C1 segment of cervical spinal cord (tissue), 14 donors: ENCODE results near the gene HOMER2.
A peak's percentile ranks its signal among the peaks of the same experiment; 100 is the strongest.
"Not testable (repeated sequence)": the region's sequence is repeated elsewhere in the genome, so short reads cannot be mapped to it uniquely, and the experiment has no call there.

ENCODE experiments used
- DNase-seq, 14 donors: peaks; one replicate each; lab custom pipeline; 2025; lab: John Stamatoyannopoulos, UW

Gene HOMER2

GRCh38 chr15:82952158-82953081 is at the start of gene HOMER2:
Gene HOMER2, minus strand, starts transcription at chr15:82952720. Its CDS starts 185 bp downstream, at chr15:82952535.
- peak in 4 of 14 donors; percentile 20 to 57 (median 32) for DNase-seq

- not testable (repeated sequence) for DNase-seq
Measured at GRCh38 chr15:83000672-83001031, 48.1 kb upstream of the HOMER2 start.

DNA sequence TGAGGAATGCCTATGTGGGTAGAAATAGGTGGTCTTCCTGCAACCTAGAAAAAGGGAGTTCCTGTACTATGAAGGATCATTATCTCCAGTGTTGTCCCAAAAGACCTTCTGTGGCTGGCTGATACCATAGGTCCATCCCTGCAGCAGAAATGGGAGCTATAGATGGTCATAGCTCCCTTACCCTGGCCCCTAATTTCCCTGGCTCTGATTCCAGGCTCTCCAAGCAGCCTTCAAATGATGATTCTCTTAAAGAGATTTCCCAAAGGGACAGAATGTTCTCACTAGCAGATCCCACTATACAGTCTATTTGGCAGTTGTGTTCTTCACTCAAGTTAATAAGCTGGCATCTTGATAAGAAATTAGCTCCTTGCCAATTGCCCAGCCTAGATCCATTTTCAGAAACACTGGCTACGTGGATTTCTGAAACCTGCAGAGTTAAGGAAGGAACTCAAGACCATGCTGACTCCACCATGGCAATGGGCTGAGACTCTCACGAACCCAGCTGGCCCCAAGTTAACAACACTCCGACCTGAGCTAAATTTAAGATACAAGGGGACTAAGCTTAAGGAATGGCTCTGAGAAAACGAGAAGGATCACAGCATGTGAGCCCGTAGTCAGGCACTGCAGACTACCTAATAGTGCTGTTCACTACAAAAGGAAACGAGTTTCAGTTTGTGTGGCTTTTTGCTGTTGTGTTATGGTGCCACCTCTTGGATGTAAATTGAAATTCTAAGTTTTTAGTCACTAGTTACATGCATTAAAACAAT is 47.6 kb upstream of the HOMER2 start:
- DNase-seq = peak in 3 of 14 donors; percentile 1 to 6 (median 4)

DNA sequence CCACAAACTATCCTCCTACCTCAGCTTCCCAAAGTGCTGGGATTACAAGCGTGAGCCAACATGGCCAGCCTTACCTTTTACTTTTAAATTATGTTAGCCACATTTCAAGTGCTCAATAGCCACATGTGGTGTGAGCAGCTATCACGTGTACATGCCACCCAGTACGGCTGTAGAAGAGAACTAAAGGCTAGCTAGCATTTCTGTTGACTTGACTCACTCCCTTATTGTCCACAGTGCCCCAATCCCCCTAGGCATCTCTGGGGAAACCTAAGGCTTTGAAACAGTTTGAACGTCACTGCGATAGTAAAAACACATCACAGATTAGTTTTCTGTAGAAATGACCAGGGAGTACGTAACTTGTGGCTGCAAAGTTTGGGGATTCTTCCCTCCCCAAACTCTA is 46.9 kb upstream of the HOMER2 start:
- DNase-seq = no peak

GRCh38 chr15:82995938-82996337 is 43.4 kb upstream of the HOMER2 start:
- no peak for DNase-seq

DNA sequence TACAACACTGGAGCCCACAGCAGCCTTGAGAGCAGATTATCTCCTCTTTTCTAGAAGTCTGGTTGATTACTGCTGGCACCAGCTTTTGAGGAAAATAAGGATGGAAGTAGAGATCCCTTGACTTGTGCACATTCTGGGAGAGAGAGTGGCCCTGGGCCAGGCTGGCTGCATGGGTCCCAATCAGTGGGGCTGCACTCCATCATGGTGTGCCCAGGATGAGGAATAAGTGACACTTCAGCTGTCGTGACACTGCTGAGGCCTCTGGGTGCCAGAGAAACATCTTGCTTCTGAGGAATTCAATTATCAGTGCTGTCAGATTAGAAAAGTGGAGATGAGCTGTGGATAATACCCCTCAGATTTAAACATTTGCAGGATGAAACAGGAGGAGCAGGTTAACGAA is 42.6 kb upstream of the HOMER2 start:
- no peak for DNase-seq

GRCh38 chr15:82993144-82993543 is 40.6 kb upstream of the HOMER2 start:
- no peak for DNase-seq

DNA sequence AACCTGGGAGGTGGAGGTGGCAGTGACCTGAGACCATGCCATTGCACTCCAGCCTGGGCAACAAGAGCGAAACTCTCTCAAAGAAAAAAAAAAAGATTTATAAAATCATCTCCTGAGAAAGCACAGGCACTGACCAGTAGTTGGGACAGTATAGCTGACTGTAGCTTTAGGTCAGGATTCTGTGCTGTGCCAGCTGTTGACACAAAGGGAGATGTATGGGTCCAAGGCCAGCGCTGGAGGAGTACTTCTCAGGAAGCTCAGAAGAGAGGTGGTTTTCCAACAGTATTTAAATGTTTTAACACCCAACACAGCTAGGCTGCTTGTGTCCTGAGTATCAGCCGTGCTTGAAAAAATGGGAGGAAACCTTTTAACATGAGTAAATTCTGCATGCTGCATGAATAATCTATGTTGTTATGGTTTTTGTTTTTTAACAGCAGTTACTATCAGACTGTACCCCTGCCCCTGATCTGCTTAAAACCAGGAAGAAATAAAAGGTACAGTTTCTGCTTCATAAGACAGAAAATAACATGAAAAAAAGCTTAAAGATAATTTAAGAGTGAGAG is 40.0 kb upstream of the HOMER2 start:
- DNase-seq = no peak

DNA sequence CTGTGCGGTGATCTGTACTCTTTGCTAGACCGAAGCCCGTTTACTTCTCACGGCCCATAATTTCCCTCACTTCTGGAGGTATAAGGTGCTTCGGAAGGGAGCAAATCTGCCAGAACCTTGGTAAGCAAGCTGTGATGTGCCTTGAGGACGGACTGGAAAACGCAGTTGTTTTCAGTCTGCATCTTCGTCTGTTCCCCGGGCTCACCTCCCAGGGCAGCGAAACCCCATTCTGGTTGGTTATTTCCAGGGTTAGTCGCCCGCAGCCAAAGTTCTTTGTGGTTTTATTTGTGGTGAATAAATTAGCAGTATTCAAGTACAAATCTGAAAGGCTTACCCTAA is 33.9 kb upstream of the HOMER2 start:
- no peak for DNase-seq

DNA sequence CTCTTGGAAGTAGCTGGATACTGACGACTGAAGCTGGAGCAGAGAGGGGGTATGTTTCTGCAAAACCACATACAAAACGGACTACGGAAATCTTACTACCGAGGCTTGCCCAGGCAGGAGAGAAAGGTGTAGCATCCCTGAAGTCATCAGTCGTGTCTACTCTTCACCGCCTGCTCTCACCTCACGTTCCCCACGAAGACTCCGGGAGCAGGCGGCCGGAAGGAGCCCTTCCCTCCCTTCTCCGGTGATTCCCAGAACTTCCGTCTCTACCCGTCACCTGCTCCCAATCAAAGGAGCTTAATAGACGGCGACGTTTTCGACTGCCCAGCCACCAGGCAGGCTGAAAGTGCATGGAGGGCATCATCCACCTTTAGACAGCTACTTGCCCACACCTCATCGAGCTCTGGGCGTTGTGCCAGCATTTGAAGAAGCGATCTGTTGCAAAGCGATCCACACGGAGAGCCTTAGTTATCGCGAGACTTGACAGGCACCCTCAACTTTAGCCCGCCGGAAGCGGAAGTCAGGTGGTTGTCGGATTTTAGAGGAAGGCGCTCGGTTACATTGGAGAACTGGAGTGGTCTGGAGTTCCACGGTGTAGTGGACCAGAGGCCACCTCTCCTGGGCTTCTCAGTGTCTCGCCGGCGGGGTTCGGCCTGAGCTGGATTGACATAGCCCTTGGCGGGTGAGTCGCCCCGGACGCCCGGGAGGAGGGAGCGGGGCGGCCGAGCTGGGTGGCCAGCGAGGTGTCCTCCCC is 33.3 kb upstream of the HOMER2 start, which contains the start of gene RAMAC:
TSS of gene RAMAC (plus strand) at position 523 of the 754 bp plus-strand sequence. CDS start 2,809 bp downstream, outside the sequence.
- peak; percentile 43 to 97 (median 90) for DNase-seq

- no peak for DNase-seq
Measured at GRCh38 chr15:82980981-82981380, 28.5 kb upstream of the HOMER2 start.

- no peak for DNase-seq
Measured at GRCh38 chr15:82979726-82980125, 27.2 kb upstream of the HOMER2 start.

DNA sequence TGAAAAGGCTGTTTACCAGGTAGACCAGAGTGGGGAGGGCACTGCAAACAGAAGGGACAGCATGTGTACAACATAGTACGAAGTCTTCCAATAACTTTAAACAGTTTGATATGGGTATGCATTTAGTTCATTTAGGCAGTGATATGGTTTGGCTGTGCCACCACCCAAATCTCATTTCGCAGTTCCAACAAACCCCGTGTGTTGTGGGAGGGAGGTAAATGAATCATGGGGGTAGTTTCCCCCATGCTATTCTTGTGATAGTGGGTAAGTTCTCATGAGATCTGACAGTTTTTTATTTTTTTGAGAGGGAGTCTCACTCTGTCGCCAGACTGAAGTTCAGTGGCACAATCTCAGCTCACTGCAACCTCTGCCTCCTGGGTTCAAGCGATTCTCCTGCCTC is 25.9 kb upstream of the HOMER2 start:
- DNase-seq = no peak

GRCh38 chr15:82977076-82977475 is 24.6 kb upstream of the HOMER2 start:
- no peak for DNase-seq

DNA sequence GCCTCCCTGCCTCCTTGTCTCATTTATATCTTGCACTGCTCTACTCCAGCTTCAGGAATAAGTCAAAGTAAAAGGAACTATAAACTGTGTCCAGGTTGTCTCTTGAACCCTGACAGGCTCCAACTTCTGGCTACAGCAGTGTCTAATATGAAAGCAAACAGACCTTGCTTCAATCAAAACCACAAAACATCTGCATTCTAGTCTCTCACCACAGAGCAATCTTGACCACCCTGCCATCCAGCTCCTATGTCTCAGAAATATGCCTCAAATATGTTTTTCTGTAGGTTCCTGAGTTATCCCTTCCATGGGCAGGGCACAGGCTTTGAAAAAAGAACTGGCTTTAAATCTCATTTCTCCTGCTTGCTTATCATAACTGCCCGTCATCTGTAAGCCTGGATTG is 20.5 kb upstream of the HOMER2 start:
- no peak for DNase-seq

DNA sequence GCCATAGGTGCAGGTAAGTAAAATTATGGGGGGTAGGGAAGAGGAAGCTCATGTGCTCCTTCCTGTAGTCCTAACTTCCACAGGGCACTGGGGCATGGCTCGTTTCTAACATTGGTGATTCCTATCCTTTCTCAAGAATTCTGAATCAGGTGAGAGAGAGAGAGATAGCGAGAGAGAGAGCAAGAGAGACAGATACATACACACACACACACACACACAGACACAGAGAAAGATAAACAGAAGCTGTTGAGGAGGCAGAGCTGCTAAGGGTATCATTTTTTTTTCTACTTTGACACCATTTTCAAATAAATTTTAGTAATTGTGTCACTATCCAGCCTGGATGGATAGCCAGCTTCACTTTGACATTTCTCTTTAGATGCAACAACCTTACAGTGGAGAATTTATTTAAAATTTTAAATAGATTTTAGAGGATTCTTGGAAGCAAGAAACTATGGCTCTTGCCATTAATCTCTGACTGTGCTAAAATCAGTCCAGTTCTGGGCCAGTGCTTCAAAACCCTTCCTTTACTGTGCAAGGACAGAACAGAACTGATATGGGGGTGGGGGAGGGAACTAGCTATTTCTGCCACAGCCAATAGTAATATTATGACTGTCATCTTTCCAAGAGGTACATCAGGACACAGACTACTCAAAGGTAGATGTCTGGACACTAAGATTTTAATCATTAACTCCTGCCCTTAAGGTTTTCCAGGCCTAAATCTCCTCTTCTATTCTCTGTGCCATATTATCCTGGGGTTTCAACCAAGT is 18.9 kb upstream of the HOMER2 start:
- DNase-seq = no peak

- DNase-seq = no peak
Measured at GRCh38 chr15:82970696-82971095, 18.2 kb upstream of the HOMER2 start.

DNA sequence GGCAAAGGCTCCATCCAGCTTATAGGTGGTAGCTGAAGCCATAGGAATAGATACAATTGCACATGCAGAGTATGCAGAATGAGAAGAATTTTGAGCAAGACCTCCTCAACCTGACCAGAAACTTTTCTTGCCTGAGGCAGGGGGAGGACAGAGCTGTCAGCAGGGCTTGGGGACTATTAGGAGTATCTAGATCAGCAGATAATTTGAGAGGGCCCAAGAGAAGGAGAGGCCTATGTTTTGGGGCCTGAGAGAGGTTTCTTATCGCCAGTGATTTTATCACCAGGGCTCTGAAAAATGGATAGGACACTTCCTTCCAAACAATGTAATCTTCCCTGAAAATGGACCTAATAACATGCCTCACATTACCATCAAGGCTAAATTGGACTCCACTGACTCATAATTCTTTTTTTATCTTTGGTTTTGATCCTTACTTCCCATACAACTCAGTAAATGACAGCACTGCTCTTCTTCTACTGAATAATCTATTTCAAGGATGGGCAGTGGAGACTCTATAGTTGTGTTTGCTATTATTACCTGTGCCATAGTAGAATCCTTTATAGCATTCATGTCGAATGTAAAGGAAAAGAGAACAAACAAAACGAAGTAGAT is 17.7 kb upstream of the HOMER2 start:
- no peak for DNase-seq

GRCh38 chr15:82969353-82969752 is 16.8 kb upstream of the HOMER2 start:
- DNase-seq = no peak

GRCh38 chr15:82968066-82968465 is 15.5 kb upstream of the HOMER2 start:
- DNase-seq = no peak
